Stomach smooth muscle (tissue), 2 donors: ENCODE data around the gene DIO1.
A peak's percentile ranks its signal among the peaks of the same experiment; 100 is the strongest.

Experiments
- H3K27ac ChIP-seq: one replicate; pipeline ENCODE4 v1.7.0; 2013; ENCODE audit warnings: mild to moderate bottlenecking, low read length, inconsistent platforms
- H3K27me3 ChIP-seq, 2 donors: one replicate each; pipeline ENCODE4 v1.7.0; 2013; ENCODE audit warnings: low read length in 2 of 2; ENCODE audit not compliant: insufficient read depth in 2 of 2, control insufficient read depth in 1 of 2
- H3K36me3 ChIP-seq, 2 donors: one replicate each; pipeline ENCODE4 v1.7.0; 2013; ENCODE audit warnings: low read length in 2 of 2; ENCODE audit not compliant: control insufficient read depth in 2 of 2, insufficient read depth in 2 of 2
- H3K4me1 ChIP-seq: one replicate; pipeline ENCODE4 v1.7.0; 2013; ENCODE audit warnings: low read length; ENCODE audit not compliant: control insufficient read depth, insufficient read depth
- H3K4me3 ChIP-seq, 2 donors: one replicate each; pipeline ENCODE4 v1.7.0; 2013; ENCODE audit warnings: low read length in 2 of 2
- H3K9ac ChIP-seq, 2 donors: one replicate each; pipeline ENCODE4 v1.7.0; 2013; ENCODE audit warnings: low read length in 2 of 2, mild to moderate bottlenecking in 1 of 2
- H3K9me3 ChIP-seq, 2 donors: one replicate each; pipeline ENCODE4 v1.7.0; 2013; ENCODE audit warnings: low read length in 2 of 2; ENCODE audit not compliant: control insufficient read depth in 2 of 2
- donor health status: healthy.
- donor health status: Pancreatic carcinoma.

The DIO1 gene

DNA sequence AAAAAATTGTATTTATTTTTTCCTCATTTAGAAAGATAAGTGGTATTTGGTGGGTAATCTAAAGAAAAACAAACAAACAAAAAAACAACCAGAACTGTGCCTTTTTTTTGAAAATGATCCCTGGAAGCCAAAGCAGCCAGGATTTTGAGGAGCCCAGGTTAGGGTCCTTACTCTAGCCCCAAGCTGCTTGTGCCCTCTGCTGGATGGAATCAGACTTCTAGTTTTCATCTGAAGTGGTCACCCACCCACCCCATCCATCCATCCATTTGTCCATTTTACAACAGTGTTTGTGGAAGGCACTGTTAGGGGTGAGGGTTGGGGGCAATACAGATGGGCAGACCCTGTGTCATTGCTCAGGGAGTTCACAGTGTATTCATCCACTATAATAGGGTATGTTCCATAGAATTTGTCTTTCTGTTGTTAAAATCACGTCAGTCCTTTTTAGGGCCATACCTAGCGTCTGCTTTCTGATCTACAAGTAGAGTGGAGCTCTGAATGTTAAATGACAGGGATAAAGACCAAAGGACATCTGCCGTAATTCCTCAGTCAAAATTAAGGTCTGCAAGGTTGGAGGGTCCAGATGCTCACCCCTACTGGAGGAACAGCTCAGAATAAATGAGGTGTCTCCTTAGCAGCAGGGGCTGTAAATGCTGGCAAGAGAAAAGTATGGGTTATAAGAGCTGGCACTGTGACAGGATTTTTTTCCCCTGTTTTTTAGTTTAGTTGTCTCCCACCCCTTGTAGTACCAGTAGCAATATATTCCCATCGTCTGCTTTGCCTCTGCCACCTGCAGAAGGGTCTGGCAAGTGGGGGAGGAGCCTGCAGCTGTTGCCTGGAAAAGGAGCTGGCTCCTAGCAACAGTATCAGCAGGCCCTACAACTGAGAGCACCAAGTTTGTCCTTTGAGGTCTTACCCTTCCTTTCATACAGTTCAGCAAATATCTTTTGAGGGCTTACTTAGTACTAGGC is 55.3 kb downstream of the DIO1 start:
- no peak overlapping the region for H3K4me3 ChIP-seq
- no peak overlapping the region for H3K9ac ChIP-seq
- peaks cover 6 to 9% of the 10 kb centered on the region in 2 donors for H3K36me3 ChIP-seq
- H3K27ac ChIP-seq = no peak overlapping the region
- H3K9me3 ChIP-seq = no peaks in the 10 kb centered on the region
- no peaks in the 10 kb centered on the region for H3K27me3 ChIP-seq
- peaks cover 29% of the 10 kb centered on the region for H3K4me1 ChIP-seq

DNA sequence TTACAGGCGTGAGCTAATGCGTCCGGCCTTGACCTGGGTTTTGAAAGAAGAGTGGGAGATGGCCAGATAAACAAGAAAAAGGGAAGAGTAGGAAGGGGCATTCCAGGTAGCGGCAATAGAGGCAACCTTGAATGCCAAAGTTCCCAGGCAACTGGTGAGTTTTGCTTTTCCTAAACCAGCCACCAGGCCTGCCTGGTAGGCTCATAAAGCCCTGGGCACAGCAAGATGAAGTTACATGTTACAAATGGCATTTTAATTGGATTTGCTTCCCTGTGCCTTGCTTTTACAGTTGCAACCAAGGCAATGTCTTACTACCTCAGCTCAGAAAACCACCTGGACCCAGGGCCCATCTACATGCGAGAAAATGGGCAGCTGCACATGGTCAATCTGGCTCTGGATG is 57.7 kb downstream of the DIO1 start:
- H3K9me3 ChIP-seq = no peaks in the 10 kb centered on the region
- no peak overlapping the region for H3K9ac ChIP-seq
- H3K27me3 ChIP-seq = no peaks in the 10 kb centered on the region
- no peak overlapping the region for H3K4me3 ChIP-seq
- peaks cover 20% of the 10 kb centered on the region for H3K4me1 ChIP-seq
- peaks cover 6 to 9% of the 10 kb centered on the region in 2 donors for H3K36me3 ChIP-seq
- H3K27ac ChIP-seq = no peak overlapping the region

GRCh38 chr1:53954128-53954527 is 60.1 kb downstream of the DIO1 start:
- Histone ChIP-seq H3K9me3 (no peaks in the 10 kb centered on the region), H3K4me1 (peaks cover 8% of the 10 kb centered on the region), H3K4me3 (no peak overlapping the region), H3K9ac (no peak overlapping the region), H3K27me3 (no peaks in the 10 kb centered on the region), H3K36me3 (peaks cover 9 to 15% of the 10 kb centered on the region in 2 donors), H3K27ac (no peak overlapping the region)

DNA sequence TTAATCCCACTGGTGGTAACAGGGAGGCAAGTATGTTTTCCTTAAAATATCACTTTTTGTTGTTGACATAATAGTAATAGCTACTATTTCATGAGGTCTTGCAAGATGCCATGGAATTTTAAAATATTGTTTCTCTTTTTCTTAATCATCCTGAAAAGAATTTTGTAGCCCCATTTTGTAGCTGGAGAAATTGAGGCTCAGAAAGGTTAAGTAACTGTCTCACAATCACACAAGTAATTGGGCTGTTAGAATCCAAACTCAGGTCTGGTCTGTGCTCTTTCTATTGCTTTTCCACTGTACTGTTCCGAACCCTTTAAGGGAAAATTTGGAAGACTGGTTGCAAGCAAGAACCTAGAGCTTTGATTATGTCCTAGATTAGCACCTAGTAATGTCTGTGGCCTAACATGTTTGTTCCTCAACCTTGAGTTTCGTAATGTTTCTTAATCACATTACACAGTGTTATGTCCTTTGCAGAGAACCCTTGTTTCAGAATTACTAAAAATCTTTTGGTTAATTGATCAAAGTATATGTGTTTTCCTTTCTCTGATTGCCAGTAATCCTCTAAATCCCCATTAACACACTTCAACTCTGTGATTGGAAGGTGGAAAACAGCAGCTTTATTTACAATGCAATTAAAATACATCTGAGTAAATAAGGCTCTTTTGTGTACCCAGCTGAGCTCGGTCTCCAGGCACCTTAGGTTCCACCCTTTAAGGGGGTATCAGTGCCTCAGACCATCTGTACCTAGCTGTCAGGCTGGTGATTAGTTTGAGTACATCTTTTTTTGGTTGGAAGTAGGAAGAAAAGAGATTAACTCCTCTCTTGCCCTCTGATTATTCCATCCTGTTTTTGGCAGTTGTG is 62.6 kb downstream of the DIO1 start:
- Histone ChIP-seq H3K27ac (no peak overlapping the region), H3K36me3 (peaks cover 23% of the 10 kb centered on the region in 2 donors), H3K9me3 (no peaks in the 10 kb centered on the region), H3K4me3 (no peak overlapping the region), H3K4me1 (peaks cover 5% of the 10 kb centered on the region), H3K9ac (peak overlapping the region in 1 of 2 donors; percentile 14), H3K27me3 (no peaks in the 10 kb centered on the region)

GRCh38 chr1:53957194-53957818 is 63.3 kb downstream of the DIO1 start:
- Histone ChIP-seq H3K36me3 (peaks cover 19 to 27% of the 10 kb centered on the region in 2 donors), H3K9ac (peak overlapping the region in 1 of 2 donors; percentile 14), H3K27ac (no peak overlapping the region), H3K4me3 (no peak overlapping the region), H3K9me3 (no peaks in the 10 kb centered on the region), H3K4me1 (peaks cover 5% of the 10 kb centered on the region), H3K27me3 (no peaks in the 10 kb centered on the region)

- Histone ChIP-seq H3K36me3 (peaks cover 36 to 39% of the 10 kb centered on the region in 2 donors), H3K27ac (no peak overlapping the region), H3K4me3 (no peak overlapping the region), H3K4me1 (no peaks in the 10 kb centered on the region), H3K27me3 (no peaks in the 10 kb centered on the region), H3K9me3 (no peaks in the 10 kb centered on the region), H3K9ac (no peak overlapping the region)
These were observed 65.8 kb downstream of the DIO1 start for GRCh38 chr1:53959664-53960250.
